Caco-2 (cell line): ENCODE measurements around the gene KLK4. TPM values are rescaled to one million over a fixed set of nuclear protein-coding genes. Genes with fewer than 3 reads are reported as not detected.

Experiments
- BruUV-seq: library from RNA; stranded (reverse); fragments of 400-500 nt; replicated peaks from 2 replicates; lab custom pipeline; 2021; lab: Mats Ljungman, UMichigan
- CTCF ChIA-PET: fragments of 300-600 bp; sonication (Branson Sonifier 250); formaldehyde crosslinking; loops from one replicate; lab custom pipeline; 2022; ENCODE audit warnings: antibody characterized with exemption; lab: Charles Lee
- POLR2A ChIA-PET: fragments of 300-600 bp; sonication (Branson Sonifier 250); formaldehyde crosslinking; loops from one replicate; lab custom pipeline; 2022; ENCODE audit warnings: antibody characterized with exemption; lab: Charles Lee
- DNase-seq, 2 experiments: peaks; one replicate each; pipeline versions ENCODE4 v3.0.0 to v3.0.0-alpha.2; 2020 to 2022
- H3K27me3 ChIP-seq: replicated peaks from 2 replicates; pipeline ENCODE4 v1.6.0; 2011; ENCODE audit warnings: low read length; ENCODE audit not compliant: control insufficient read depth, insufficient read depth
- H3K36me3 ChIP-seq: 2 replicates; pipeline ENCODE4 v1.5.1; 2011; ENCODE audit warnings: low read length; ENCODE audit not compliant: control insufficient read depth, insufficient read depth
- H3K4me1 ChIP-seq: fragments of 250-450 bp; sonication (Bioruptor Pico); 2 replicates; pipeline ENCODE4 v1.5.1; 2020; ENCODE audit warnings: mild to moderate bottlenecking
- H3K4me3 ChIP-seq: 2 replicates; pipeline ENCODE4 v1.5.1; 2011; ENCODE audit warnings: low read depth, mild to moderate bottlenecking, control low read depth, low read length
- H3K9me3 ChIP-seq: fragments of 250-450 bp; sonication (Bioruptor Pico); 2 replicates; pipeline ENCODE4 v1.5.1; 2020; ENCODE audit warnings: mild to moderate bottlenecking, moderate library complexity
- H3K27ac Mint-ChIP-seq: one replicate; pipeline ENCODE4 v1.8.0; 2022; ENCODE audit warnings: mixed read lengths; ENCODE audit not compliant: unreplicated experiment
- H3K27me3 Mint-ChIP-seq: one replicate; pipeline ENCODE4 v1.8.0; 2022; ENCODE audit warnings: mixed read lengths; ENCODE audit not compliant: insufficient read depth, unreplicated experiment
- H3K36me3 Mint-ChIP-seq: one replicate; pipeline ENCODE4 v1.8.0; 2022; ENCODE audit warnings: mild to moderate bottlenecking, mixed read lengths; ENCODE audit not compliant: insufficient read depth, unreplicated experiment
- H3K4me1 Mint-ChIP-seq: one replicate; pipeline ENCODE4 v1.8.0; 2022; ENCODE audit warnings: low read depth, mixed read lengths; ENCODE audit not compliant: unreplicated experiment
- H3K4me3 Mint-ChIP-seq: one replicate; pipeline ENCODE4 v1.8.0; 2022; ENCODE audit warnings: mild to moderate bottlenecking, moderate library complexity, mixed read lengths; ENCODE audit not compliant: unreplicated experiment
- H3K9me3 Mint-ChIP-seq: one replicate; pipeline ENCODE4 v1.8.0; 2022; ENCODE audit warnings: mixed read lengths; ENCODE audit not compliant: unreplicated experiment
- CTCF ChIP-seq, 2 experiments: fragments of 200-600 bp in 1 of 2; IDR thresholded peaks; 1 replicate in 1 of 2; 2 replicates in 1 of 2; pipeline versions ENCODE4 v1.5.1 to v1.8.0; 2011 to 2022; ENCODE audit warnings: antibody characterized with exemption in 1 of 2, control low read depth in 1 of 2, inconsistent platforms in 1 of 2, low read depth in 1 of 2, low read length in 1 of 2, mild to moderate bottlenecking in 1 of 2, moderate library complexity in 1 of 2; ENCODE audit not compliant: insufficient read depth in 1 of 2, severe bottlenecking in 1 of 2, unreplicated experiment in 1 of 2
- intact Hi-C: fragments of 100-400 bp; cut with micrococcal nuclease; formaldehyde crosslinking; loops from one replicate; pipeline ENCODE4 v1.10.0; 2022; ENCODE audit not compliant: unreplicated experiment
- total RNA-seq: library from RNA; stranded (reverse); gene quantifications from 2 replicates; pipeline ENCODE4 v1.2.3, GENCODE V29; 2022

Gene KLK4
- total RNA-seq, 1 experiment from 2014 or later: not detected

DNA sequence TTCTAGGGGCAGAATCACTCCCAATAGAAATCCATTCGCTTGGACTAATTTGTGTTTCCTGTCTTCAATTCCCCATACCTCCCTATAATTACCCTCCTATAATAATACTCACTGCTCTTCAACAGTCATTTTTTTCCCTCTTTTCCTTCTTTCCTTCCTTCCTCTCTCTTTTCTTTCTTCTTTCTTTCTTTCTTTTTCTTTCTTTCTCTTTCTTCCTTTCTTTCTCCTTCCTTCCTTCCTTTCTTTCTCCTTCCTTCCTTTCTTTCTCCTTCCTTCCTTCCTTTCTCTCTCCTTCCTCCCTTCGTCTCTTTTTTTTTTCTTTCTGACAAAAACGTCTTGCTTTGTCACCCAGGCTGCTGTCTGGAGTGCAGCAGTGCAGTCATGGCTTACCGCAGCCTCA is 33.6 kb upstream of the KLK4 start:
- H3K27ac Mint-ChIP-seq: no peak overlapping the region
- no peaks in the 10 kb centered on the region for H3K36me3 ChIP-seq
- DNase-seq: no peak
- H3K4me3 ChIP-seq: no peak overlapping the region
- ChIA-PET CTCF (no interaction called here), POLR2A (no interaction called here)
- no peak overlapping the region for H3K4me3 Mint-ChIP-seq
- intact Hi-C loops: no loop called here
- H3K4me1 ChIP-seq: no peaks in the 10 kb centered on the region
- no peaks in the 10 kb centered on the region for H3K9me3 ChIP-seq
- no peaks in the 10 kb centered on the region for H3K27me3 ChIP-seq
- no peaks in the 10 kb centered on the region for H3K36me3 Mint-ChIP-seq
- H3K4me1 Mint-ChIP-seq: no peaks in the 10 kb centered on the region
- no peak for TF ChIP-seq CTCF (IDR thresholded peaks at IDR 0.05; ENCODE audit: insufficient read depth in 1 of 2, low read depth in 1 of 2, low read length in 1 of 2, severe bottlenecking in 1 of 2, unreplicated experiment in 1 of 2)
- peaks cover 16% of the 10 kb centered on the region for H3K9me3 Mint-ChIP-seq
- peaks cover 17% of the 10 kb centered on the region for H3K27me3 Mint-ChIP-seq
- no TSS peak for BruUV-seq

- TF ChIP-seq CTCF (IDR thresholded peaks at IDR 0.05; ENCODE audit: insufficient read depth in 1 of 2, low read depth in 1 of 2, low read length in 1 of 2, severe bottlenecking in 1 of 2, unreplicated experiment in 1 of 2): no peak
- H3K27me3 ChIP-seq: no peaks in the 10 kb centered on the region
- H3K9me3 Mint-ChIP-seq: peaks cover 16% of the 10 kb centered on the region
- no peaks in the 10 kb centered on the region for H3K4me1 Mint-ChIP-seq
- H3K4me3 ChIP-seq: no peak overlapping the region
- H3K27me3 Mint-ChIP-seq: peaks cover 14% of the 10 kb centered on the region
- no peaks in the 10 kb centered on the region for H3K36me3 Mint-ChIP-seq
- H3K27ac Mint-ChIP-seq: no peak overlapping the region
- CTCF ChIA-PET: no interaction called here
- no peak overlapping the region for H3K4me3 Mint-ChIP-seq
- no peaks in the 10 kb centered on the region for H3K4me1 ChIP-seq
- no peak for DNase-seq
- no peaks in the 10 kb centered on the region for H3K9me3 ChIP-seq
- BruUV-seq: no TSS peak
- intact Hi-C loops: no loop called here
- no peaks in the 10 kb centered on the region for H3K36me3 ChIP-seq
- POLR2A ChIA-PET: no interaction called here
These were observed 32.1 kb upstream of the KLK4 start for GRCh38 chr19:50943074-50943828.

DNA sequence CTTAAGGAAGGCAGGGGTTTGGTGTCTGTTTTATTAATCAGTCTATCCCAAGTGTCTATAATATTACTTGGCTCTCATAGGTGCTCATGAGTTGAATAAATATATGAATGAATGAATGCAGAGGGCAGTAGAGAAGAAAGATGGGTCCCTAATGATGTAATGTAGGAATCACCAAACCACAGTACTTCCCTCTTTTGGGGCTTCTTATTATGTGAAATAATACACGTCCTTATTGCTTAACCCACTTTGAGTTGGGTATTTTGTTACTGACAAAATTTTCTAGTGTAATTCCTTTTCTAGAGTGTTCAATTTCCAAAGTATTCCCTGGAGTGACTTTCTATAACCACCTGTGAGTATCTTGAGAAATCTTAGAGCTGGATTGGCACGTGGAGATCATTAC is 28.4 kb upstream of the KLK4 start:
- POLR2A ChIA-PET: no interaction called here
- no TSS peak for BruUV-seq
- CTCF ChIA-PET: no interaction called here

More for the DNA sequence above, 28.4 kb upstream of the KLK4 start:
- Mint-ChIP-seq H3K27ac (no peak overlapping the region), H3K4me3 (no peak overlapping the region), H3K4me1 (no peaks in the 10 kb centered on the region), H3K36me3 (no peaks in the 10 kb centered on the region), H3K9me3 (peaks cover 16% of the 10 kb centered on the region), H3K27me3 (peaks cover 13% of the 10 kb centered on the region)
- H3K4me3 ChIP-seq: no peak overlapping the region
- no peak for DNase-seq
- no peaks in the 10 kb centered on the region for H3K9me3 ChIP-seq
- no peaks in the 10 kb centered on the region for H3K4me1 ChIP-seq
- no peak for TF ChIP-seq CTCF (IDR thresholded peaks at IDR 0.05; ENCODE audit: insufficient read depth in 1 of 2, low read depth in 1 of 2, low read length in 1 of 2, severe bottlenecking in 1 of 2, unreplicated experiment in 1 of 2)
- intact Hi-C loops: no loop called here
- H3K27me3 ChIP-seq: no peaks in the 10 kb centered on the region
- no peaks in the 10 kb centered on the region for H3K36me3 ChIP-seq
